Globus pallidus (tissue), 1 donor: ENCODE measurements around the gene COL12A1.

Experiments
- DNase-seq: peaks from one replicate; pipeline ENCODE4 v3.0.0-alpha.2; 2015; ENCODE audit warnings: low spot score

Gene COL12A1

DNA sequence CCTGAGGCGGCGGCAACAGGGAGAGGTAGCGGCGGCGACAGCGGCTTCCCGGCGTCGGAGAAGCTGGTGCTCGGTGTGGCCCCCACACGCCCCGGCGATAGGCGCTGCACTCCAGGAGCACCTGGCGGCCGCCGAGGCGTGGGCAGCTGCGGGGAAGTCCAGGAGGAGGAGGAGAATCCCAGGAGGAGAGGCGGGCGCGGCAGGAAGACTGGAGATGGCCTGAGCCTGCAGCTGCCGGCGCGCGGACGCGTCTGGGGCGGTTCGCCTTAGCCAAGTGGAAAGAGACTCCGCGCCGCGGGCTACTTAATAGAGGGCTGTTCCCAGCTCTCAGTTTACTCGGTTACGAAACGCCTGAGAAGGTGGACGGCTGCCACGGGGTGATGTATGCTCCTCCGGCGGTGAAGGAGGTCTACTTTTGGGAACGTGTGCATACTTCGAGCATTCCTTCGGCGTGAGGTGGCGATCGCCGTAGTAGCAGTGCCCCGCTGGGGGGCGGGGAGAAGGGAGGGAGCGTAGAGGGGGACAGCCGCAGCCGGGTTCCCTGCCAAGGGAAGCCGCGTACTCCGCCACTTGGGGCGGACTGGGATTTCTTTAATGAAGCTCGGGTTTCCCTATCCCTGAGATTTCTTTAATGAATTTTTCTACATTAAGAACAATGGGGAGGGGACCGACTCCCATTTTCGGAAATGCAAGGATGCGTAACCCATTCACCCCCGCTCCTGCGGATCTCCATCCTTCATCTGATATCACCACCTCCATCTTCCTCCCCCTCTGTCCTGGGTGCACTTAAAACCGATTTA is at the start of gene COL12A1:
COL12A1 (minus strand) TSS at position 278 of the 800 bp plus-strand sequence. CDS start 3,261 bp downstream, outside the sequence.
- DNase-seq: no peak

DNA sequence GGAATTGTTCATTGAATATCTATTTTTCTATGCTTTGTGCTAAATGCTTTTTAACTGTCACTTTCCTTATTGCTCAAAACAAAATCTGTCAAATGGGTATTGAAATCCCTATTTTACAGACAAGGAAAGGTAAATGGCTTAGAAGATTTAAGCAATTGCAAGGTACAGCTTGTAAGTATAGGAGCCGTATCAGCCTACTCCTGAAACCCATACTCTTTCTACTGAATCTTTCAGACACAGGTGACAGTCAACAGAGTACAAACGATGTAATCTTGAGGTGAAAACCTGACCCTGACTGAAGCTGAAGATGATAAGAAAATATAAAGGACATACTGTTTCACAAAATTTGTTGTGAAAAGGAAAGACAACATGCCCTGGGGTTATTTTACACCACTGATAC is 44.7 kb upstream of the COL12A1 start:
- no peak for DNase-seq

DNA sequence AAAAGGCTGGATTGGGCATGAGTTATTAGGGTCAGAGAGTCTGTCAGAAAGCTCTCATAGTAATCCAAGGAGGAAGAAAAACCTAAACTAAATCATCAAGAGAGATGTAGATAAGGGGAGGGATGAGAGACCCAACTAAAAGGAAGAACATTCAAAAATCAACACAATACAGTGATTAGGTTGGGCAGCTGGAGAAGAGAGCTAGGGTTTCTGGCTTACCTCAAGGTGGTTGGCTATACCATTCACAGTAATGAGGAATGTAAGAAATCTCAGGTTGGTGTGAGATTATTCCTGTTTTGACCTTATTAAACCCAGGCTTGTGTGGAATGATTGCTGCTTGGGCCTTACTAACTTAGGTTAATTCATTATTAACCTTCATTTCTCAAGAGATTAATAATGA is 44.0 kb upstream of the COL12A1 start:
- DNase-seq: no peak

DNA sequence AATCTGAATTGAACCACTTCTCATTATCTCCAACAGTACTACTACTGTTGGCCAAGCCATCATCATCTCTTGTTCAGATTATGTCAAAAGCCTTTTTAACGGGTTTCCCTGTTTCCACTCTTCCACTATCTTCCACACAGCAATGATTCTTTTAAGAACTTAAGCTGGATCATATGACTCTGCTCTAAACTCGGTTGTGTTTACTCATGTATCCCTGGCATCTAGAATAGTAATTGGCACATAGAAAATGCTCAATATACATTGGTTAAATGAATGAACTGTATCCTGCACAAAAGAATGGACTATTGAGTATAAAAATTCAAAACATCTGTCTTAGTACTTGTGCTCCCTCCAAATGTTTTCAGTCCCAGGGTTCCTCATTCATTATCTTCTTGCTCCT is 40.5 kb upstream of the COL12A1 start:
- no peak for DNase-seq

DNA sequence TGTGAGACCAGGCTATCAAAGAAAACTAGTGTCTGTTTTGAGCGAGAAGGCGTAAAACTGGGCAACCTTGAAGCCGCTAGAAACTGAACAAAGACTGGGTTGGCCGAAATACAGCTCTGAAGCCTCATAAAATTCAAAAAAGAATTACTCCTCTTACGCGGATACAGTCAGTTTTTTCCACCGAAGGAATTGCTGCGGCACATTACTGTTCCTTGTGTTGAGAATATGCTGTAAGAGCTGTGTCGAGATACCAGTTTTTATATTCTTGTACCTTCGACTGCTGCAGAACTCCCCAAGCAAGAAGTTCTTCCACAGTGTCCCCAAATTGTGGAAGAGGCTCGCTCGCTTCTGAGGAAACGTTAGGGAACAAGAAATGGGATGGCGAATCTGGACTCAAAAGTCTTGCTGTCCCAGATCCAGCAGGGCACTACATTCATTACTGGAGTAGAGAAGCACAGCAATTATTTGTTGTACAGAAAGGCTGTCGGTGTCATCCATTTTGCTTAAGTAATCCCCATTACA is 38.3 kb upstream of the COL12A1 start:
- no peak for DNase-seq

DNA sequence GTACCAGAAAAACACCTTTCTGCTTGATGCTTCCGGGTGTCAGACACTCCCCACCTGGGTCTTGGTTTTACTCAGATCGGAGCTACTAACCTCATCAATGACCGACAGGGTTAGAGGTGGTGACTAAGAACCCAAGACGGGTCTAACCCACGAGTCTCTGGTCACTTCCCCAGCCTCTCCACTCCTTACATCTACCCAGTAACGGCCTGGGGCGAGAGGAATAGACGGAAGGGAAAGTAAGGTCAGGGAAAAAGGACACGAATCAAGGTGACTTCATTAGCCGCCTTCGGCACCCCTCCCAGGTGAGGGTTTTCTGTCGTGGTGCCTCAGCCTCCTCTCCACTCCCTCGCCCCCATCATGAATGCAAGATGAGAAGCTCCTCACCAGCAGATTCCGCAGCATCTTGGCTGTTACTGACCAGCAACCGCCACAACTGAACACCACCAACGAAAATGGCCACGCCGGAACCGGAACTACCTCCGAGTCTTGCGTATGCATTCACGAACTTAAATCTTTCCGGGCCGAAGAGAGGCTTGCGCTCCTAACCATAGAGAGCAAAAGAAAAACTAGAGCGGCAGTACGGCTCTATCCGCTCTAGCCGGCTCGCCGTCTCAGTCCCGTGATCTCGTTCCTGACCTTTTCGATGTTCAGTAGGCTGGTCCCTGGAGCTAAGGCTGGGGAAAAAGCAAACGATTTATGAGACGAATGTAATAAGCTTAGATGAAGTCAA is 37.6 kb upstream of the COL12A1 start, which contains the start of gene COX7A2:
COX7A2 (minus strand) TSS at position 469 of the 730 bp plus-strand sequence; CDS start at position 402, 67 bp downstream.
- DNase-seq: peak; percentile 97

DNA sequence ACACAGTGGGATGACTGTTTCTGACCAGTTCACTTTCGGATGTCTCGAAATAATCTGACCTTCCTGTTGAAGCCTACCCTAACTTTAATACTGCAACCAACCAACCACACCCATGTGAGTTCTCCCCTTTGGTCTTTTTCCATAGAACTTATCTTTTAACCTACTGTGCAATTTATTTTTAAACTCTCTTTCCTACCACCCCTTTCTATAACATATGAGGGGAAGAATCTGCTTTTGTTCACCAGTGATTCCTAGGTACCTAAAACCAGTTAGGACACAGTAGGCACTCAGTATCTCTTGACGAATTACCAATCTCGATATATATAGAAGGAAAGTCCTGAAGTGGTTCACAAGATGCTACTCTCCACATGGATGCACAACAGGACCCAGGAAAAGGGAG is 30.8 kb upstream of the COL12A1 start:
- DNase-seq: no peak

DNA sequence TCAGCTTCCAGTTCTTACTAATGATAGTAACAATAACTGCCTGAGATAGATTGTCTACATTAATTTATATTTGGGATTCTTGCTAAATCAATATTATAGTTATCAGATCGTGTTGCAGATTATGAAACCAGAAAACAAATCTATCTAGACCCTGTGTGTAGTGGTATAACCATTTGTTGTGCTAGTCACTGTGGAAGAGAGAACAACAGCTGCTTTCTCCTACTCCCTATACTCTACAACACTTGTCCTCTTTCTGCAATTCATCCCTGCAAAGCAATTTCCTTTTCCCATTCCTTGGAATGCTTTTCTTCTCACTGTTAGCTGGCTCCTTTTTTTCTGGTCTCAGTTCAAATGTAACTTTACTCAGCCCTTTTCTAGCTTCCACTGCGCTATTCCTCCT is 29.4 kb upstream of the COL12A1 start:
- no peak for DNase-seq

DNA sequence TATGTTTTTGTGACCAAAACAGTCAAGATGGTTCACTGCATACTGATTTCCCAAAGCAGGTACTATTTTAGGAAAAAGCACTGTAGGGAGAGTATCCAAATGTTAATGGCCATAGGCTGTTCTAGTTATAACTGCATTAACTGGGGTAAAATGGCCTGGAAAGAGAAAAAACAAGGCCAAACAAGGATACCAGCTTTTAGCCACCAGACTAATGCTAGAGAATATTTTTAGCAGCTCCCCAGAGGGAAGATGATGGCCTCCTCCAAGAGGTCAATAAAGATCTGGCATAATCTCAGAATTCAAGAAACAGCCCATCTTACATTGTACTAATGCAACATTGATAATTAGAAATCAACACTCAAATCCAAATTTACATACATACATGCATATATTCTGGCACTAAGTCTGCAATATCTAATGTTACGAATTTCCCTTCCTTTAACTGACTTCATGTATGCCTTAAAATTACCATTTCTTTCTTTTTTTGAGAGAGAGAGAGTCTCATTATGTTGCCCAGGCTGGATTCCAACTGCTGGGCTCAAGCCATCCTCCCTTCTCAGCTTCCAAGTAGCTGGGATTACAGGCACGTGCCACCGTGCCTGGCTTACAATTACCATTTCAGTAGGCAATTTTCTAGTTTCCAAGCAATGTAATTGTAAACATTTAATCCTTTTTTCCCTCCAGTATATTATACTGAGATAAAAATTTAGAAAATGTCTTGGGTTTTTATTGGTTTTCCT is 28.4 kb upstream of the COL12A1 start:
- peak; percentile 48 for DNase-seq

DNA sequence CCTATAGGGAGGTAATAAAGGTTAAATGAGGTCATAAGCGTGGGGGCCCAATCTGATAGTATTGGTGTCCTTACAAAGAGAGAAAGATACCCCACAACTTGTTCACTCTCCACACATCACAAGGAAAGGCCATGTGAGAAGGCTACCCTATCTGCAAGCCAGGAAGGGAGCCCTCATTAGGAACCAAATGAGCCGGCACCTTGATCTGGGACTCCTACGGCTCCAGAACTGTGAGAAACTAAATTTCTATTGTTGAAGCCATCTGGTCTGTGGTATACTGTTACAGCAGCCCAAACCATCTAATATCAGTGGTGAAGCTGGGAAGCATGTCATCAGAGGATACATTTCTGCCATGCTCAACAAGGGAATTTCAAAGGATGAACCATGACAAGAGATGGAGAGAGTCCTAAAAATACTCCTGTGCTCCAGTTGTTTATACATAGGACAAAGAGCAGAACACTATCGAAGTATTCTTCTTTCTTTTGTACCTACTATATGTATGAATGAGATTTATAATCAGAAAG is 27.3 kb upstream of the COL12A1 start:
- no peak for DNase-seq

DNA sequence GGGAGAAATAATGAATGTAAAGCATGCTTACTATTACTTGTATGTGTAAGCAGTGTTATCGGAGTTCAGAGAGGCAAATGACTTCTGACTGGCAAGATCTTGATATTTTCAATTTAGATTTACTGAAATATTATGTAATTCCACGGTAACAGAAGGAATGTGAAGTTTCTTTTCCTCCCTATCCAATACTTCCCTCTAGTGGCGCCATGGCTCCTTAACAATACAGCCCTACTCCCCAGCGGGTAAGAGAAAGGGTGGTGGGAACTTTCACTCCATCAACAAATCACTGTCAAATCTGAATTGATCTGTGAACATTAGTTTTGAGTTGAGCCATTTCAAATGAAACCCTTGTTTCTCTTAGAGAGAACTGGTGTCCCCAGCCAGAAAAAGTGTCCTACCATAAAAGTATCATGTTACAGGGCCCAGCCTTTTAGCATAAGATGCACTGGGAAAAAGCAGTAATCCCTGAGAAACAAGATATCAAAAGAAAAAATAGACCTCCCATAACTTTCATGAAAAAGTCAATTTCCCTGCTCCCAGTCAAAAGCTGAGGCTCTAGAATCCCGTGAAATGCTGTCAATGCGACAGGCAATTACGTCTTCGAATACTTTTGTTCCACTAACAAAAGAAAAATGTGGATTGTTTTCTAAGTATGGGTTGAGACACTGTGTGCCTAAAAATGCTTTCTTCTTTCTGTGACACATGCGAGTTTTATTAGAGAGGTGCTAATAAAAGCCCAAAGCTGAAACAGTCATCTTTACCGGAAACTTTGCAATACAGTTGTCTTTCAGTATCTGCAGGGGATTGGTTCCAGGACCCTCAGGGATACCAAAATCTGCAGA is 24.9 kb upstream of the COL12A1 start:
- no peak for DNase-seq

DNA sequence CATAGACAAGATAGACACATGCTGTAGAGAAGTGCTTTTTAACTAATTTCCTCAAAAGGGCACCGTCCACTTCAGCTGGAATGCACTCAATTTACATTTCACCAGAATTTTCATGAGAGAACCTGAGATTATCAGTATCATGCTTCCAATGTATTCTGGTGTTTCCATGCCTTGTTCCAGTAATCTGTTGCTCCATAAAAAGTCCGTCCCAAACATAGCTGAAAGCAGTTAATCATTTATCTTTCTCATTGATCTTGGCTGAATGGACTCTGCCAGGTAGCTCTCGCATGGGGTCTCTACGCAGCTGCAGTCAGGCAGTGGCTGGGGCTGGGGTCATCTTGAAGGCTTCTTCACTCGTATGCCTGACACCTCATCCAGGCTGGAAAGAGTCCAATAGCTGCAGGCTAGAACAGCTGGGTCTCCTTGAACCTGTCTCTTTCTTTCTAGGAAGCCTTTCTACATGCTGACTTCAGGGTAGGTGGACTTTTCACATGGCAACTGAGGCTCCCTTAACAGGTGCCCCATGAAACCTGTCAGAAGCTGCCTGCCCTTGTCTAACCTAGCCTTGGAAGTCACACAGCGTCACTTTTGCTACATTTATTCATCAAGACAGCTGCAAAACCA is 18.6 kb upstream of the COL12A1 start:
- DNase-seq: no peak

DNA sequence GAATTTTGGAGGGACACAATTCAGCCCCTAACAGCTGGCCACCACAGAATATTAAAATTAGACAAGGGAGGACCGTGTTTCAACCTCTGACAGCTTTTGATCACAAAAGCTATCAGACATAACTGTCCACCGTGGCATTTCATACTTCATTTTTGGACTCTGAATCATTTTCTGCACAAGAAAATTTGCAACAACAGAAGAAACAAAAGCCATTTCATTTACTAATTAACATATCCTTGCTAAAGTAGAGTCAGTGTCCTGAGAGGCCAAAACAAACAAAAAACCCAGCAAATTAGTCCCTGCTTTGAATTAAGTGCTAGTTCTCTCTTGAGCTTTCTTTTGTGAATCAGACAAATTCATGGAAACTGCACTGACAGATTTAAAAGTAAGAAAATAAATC is 17.6 kb upstream of the COL12A1 start:
- DNase-seq: no peak

DNA sequence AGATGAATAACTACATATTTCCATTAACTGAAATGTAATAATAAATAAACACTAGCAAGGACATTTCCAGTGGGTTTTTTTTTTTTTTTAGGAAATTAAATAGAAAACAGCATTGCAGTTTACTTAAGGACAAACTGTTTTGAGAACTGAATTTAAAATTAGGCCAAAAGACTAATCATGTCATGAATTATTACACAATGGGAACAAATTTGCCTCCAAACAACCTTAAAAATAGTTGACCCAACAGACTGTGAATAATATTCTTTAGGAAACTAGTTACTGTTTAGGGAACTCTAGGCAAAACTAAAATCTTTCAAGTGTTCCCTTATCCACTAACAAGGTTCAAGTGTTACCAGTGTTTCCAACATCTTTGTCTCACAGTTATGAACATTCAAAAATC is 16.4 kb upstream of the COL12A1 start:
- no peak for DNase-seq

DNA sequence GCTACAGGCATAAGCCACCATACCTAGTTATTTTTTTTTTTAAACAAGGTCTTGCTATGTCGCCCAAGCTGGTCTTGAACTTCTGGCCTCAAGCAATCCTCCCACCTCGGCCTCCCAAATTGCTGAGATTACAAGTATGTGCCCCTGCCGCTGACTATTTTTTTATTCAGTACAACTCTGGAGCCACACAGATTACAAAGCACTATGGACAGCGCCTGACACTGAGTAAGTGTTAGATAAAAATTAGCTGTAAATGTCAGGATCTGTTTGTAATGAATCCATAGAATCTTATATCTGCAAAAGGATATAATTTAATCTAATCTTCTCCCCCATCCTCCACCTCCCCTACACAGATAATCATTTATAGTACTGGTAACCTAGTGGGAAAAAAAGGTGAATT is 15.3 kb upstream of the COL12A1 start:
- DNase-seq: no peak

DNA sequence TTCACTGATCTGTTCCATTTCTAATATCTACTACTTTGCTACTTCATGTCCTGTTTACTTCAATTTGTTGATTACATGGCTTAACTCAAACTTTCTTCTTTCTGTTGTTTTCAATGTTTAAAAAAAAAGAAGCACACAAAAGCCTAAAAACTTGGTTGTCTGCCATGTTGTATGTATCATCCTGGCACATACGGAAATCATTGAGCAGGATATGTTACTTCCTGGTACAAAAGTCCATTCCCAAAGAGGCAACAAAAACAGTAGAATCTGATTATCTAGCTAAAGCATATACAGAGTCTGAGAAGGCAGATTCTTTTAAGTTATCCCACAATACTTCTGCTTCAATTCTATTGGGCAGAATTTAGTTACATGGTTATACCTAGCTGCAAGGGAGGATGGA is 14.5 kb upstream of the COL12A1 start:
- DNase-seq: no peak

DNA sequence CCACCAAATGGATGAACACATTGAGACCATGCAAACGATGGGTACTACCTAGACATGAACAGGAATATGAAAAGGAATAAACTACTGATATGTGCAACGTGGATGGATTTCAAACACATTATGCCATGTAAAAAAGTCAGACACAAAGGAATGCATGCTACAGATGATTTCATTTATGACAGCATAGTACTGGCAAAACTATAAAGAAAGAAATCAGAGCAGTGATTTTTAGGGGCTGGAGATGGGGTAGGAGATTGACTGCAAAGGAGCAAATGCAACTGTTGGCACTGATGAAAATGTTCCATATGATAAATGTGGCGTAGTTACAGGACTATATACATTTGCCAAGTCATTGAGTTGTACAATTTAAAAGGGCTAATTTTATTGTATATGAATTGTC is 13.4 kb upstream of the COL12A1 start:
- no peak for DNase-seq

DNA sequence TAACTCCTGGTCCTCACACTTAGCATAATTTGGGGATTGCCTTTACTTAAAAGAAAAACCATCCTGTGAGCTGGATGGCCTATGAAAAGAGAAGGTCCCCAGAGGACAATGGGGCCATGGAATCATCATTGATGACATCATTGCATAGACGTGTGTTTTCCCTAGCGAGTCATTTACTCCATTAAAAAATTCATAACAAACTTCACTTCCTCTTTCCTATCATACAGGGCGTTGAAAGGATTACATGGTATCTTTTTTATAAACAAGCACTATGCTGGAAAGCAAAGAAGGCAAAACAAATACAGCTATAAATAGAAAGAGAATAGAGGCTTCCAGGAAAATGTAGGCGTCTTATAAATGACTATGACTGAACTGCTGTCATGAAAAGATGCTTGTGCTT is 11.3 kb upstream of the COL12A1 start:
- DNase-seq: no peak

DNA sequence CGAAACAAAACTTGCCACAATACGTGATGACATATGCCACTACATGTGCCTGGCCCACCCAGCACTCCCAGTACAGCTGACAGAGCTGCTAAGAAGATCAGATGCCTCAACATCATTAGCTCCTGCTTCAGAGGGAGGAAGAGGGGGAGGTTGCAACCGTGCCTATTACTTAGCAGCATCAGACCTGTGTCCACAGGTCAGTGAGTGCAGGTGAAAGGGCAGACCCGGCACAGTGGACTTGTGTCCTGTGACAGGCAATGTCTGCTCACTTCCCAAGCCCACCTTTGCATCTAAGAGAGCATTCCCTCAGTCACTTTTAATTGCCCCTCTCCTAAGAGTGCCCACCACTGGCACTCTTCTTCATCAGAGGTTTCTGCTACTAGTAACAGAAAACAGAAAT is 9.4 kb upstream of the COL12A1 start:
- DNase-seq: no peak

DNA sequence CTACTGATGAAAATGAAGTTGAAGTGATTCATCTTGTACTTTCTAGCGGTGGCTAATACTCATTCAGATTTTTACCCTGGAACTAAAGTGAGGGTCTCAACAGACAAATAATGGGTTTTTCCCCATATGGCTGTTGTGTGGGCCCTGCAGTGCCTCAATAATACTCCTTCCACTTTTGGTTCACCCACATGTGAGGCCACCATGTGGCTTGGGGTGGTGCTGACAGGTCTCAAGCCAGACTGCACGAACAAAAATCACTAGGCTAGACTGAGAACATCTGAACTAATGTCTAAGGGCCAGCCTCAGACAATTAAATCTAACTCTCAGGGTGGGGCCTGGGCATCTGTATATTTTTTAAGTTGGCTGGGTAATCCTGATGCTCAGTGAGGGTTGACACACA is 7.9 kb upstream of the COL12A1 start:
- no peak for DNase-seq

DNA sequence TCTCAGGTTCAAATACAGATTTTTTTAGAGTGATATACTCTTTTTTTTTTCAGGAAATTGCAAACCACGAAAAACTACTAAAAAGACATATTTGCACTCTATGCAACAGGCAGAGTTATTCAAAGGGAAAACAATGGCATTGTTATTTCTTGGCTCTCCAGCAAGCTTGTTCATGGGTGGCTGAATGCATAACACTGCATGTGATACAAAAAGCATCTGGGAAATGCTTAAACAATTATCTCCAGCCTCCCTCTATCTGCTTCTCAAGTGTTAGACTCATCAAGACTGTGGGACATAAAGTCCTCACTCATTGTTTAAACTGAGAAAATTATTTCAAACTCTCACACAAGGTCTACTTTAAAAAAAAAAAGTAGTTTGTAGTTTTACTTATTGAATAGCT is 7.3 kb upstream of the COL12A1 start:
- DNase-seq: peak; percentile 62
